Measurements from ENCODE around the gene PGF.

Gene PGF

DNA sequence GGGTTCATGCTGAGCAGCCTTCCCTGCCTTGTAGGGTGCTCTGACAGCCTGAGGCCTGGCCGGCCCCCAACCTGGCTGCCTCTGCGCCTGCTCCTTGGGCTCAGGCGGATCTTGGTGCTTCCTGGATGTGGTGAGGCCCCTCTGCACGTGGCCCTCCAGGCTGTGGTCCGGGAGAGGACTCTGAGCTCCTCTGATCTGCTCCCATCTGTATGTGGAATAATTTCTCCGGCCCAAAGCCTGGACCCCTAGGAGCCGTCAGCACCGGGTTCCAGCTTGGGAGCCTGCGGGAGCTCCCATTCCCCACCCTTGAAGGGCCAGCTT, 26.0 kb upstream of the PGF start:
- H3K27ac ChIP-seq (replicated peaks): no peak overlapping the region
- no peak for TF ChIP-seq POLR2AphosphoS5 (IDR thresholded peaks at IDR 0.05; ENCODE audit: low read depth)
- TF ChIP-seq, protein P1, sequence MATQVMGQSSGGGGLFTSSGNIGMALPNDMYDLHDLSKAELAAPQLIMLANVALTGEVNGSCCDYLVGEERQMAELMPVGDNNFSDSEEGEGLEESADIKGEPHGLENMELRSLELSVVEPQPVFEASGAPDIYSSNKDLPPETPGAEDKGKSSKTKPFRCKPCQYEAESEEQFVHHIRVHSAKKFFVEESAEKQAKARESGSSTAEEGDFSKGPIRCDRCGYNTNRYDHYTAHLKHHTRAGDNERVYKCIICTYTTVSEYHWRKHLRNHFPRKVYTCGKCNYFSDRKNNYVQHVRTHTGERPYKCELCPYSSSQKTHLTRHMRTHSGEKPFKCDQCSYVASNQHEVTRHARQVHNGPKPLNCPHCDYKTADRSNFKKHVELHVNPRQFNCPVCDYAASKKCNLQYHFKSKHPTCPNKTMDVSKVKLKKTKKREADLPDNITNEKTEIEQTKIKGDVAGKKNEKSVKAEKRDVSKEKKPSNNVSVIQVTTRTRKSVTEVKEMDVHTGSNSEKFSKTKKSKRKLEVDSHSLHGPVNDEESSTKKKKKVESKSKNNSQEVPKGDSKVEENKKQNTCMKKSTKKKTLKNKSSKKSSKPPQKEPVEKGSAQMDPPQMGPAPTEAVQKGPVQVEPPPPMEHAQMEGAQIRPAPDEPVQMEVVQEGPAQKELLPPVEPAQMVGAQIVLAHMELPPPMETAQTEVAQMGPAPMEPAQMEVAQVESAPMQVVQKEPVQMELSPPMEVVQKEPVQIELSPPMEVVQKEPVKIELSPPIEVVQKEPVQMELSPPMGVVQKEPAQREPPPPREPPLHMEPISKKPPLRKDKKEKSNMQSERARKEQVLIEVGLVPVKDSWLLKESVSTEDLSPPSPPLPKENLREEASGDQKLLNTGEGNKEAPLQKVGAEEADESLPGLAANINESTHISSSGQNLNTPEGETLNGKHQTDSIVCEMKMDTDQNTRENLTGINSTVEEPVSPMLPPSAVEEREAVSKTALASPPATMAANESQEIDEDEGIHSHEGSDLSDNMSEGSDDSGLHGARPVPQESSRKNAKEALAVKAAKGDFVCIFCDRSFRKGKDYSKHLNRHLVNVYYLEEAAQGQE (IDR thresholded peaks at IDR 0.05; ENCODE audit: insufficient replicate concordance, low read depth): no peak
- TF ChIP-seq SPI1 (IDR thresholded peaks at IDR 0.05; ENCODE audit: borderline replicate concordance, low read depth): no peak
- no peak for TF ChIP-seq GABPA (IDR thresholded peaks at IDR 0.05; ENCODE audit: low read depth)
- TF ChIP-seq, protein P2, sequence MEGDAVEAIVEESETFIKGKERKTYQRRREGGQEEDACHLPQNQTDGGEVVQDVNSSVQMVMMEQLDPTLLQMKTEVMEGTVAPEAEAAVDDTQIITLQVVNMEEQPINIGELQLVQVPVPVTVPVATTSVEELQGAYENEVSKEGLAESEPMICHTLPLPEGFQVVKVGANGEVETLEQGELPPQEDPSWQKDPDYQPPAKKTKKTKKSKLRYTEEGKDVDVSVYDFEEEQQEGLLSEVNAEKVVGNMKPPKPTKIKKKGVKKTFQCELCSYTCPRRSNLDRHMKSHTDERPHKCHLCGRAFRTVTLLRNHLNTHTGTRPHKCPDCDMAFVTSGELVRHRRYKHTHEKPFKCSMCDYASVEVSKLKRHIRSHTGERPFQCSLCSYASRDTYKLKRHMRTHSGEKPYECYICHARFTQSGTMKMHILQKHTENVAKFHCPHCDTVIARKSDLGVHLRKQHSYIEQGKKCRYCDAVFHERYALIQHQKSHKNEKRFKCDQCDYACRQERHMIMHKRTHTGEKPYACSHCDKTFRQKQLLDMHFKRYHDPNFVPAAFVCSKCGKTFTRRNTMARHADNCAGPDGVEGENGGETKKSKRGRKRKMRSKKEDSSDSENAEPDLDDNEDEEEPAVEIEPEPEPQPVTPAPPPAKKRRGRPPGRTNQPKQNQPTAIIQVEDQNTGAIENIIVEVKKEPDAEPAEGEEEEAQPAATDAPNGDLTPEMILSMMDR (IDR thresholded peaks at IDR 0.05; ENCODE audit: insufficient read depth, low read length): no peak
- H3K4me3 ChIP-seq (replicated peaks; ENCODE audit: insufficient read depth, low read length): no peak overlapping the region
- no peaks in the 10 kb centered on the region for H3K27me3 ChIP-seq (ENCODE audit: insufficient read depth, poor library complexity, severe bottlenecking)
- no peak for DNase-seq (ENCODE audit: low read depth in 1 of 2, low spot score in 1 of 2)

DNA sequence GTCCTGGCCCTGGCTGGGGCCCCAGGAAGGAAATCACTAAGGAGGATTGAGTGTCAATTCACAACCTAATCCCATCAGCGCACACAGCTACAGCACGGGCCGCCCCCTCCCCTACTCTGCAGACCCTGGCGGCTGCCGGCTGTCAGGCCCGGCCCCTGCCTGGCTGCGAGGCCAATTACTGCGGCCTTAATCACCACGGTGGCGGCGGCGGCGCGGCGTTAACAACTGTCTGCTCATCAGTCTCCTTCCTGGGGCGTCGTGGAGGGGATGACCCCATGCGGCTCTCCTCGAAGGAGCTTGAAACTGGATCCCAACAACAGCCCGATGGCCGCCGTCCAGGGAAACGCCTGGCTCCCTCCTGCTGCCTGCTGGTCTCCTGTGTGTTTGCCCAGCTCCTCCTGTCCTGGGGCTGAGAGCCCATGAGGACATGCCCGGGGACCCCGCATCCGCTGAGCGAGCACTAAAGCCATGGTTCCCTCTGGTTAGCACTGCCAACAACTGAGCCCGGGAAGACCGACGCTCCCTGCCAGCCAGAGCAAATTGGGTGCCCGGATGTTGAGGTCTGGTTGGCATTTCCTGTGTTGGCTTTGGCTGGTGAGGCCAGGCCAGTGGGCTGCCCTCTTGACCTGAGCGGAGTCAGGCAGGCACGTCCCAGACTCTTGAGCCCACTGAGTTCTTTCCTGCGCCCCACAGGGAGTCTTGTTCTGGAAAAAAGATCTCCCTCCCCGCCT, 25.5 kb upstream of the PGF start:
- Histone ChIP-seq H3K4me3 (replicated peaks; ENCODE audit: insufficient read depth, low read length) (no peak overlapping the region), H3K27ac (replicated peaks) (no peak overlapping the region), H3K27me3 (ENCODE audit: insufficient read depth, poor library complexity, severe bottlenecking) (no peaks in the 10 kb centered on the region)
- no peak for TF ChIP-seq POLR2AphosphoS5 (IDR thresholded peaks at IDR 0.05; ENCODE audit: low read depth)
- TF ChIP-seq SPI1 (IDR thresholded peaks at IDR 0.05; ENCODE audit: borderline replicate concordance, low read depth): no peak
- TF ChIP-seq, protein P2 (IDR thresholded peaks at IDR 0.05; ENCODE audit: insufficient read depth, low read length): no peak
- TF ChIP-seq GABPA (IDR thresholded peaks at IDR 0.05; ENCODE audit: low read depth): no peak
- TF ChIP-seq, protein P1 (IDR thresholded peaks at IDR 0.05; ENCODE audit: insufficient replicate concordance, low read depth): no peak
- no peak for DNase-seq (ENCODE audit: low read depth in 1 of 2, low spot score in 1 of 2)

DNA sequence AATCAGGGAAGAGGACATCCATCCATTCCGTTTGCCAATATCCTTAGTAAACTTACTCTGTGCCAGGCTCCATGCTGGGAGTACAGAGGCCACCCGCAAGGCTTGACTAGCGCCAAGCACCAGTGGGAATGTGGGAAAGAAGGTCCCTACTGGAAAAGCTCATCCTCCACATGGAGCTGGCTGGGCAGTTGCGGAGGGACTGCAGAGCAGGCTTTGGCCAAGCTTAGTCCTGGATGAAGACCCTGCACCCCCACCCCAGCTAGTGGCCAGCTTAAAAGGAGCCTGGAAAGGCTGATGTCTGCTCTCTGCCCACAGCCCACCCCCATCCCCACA, 25.0 kb upstream of the PGF start:
- no peak overlapping the region for H3K27ac ChIP-seq (replicated peaks)
- no peak for DNase-seq (ENCODE audit: low read depth in 1 of 2, low spot score in 1 of 2)
- H3K27me3 ChIP-seq (ENCODE audit: insufficient read depth, poor library complexity, severe bottlenecking): no peaks in the 10 kb centered on the region
- H3K4me3 ChIP-seq (replicated peaks; ENCODE audit: insufficient read depth, low read length): no peak overlapping the region
- TF ChIP-seq, protein P1 (IDR thresholded peaks at IDR 0.05; ENCODE audit: insufficient replicate concordance, low read depth): no peak
- no peak for TF ChIP-seq GABPA (IDR thresholded peaks at IDR 0.05; ENCODE audit: low read depth)
- TF ChIP-seq, protein P2 (IDR thresholded peaks at IDR 0.05; ENCODE audit: insufficient read depth, low read length): no peak
- no peak for TF ChIP-seq POLR2AphosphoS5 (IDR thresholded peaks at IDR 0.05; ENCODE audit: low read depth)
- no peak for TF ChIP-seq SPI1 (IDR thresholded peaks at IDR 0.05; ENCODE audit: borderline replicate concordance, low read depth)

Data from HL-60 (cell line).